CD1c-positive myeloid dendritic cell (primary cell): ENCODE results near the gene ERI3.

Experiments used
- DNase-seq: peaks from one replicate; pipeline ENCODE4 v3.0.0-alpha.2; 2016; ENCODE audit errors: extremely low spot score

Gene ERI3, protein sequence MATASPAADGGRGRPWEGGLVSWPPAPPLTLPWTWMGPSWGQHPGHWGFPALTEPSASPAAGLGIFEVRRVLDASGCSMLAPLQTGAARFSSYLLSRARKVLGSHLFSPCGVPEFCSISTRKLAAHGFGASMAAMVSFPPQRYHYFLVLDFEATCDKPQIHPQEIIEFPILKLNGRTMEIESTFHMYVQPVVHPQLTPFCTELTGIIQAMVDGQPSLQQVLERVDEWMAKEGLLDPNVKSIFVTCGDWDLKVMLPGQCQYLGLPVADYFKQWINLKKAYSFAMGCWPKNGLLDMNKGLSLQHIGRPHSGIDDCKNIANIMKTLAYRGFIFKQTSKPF

DNA sequence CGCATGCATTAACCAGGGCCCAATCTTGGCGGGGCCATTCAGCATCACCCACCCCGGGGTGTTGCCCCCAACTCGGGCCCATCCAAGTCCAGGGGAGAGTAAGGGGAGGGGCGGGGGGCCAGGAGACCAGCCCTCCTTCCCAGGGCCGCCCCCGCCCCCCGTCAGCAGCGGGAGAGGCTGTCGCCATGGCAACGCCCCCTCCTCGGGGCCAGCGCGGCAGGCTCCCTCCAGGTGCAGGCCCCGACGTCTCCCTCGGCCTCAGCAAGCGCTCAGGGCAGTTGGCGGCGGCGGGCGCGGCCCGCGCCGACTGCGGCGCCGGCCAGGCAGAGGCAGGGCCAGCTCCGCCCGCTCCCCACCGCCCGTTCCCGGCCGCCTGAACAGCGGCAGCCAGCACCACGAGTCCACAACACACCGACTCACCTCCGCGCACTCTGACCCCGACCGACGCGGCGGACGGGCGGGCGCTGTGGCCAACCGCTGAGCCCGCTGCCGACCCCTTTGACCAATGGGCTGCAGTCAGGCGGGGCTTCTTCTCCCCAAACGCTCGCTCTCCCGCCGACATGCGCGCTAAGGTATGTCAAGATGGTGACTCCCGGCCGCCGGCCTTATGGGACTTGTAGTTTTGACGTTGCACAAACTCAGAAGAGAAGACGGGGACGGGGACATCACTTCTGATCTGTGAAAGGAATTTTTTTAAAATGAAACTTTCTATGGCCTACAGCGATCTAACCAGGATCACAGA is at the start of gene ERI3:
Gene ERI3 (minus strand): TSS at position 418 of the 742 bp plus-strand sequence. CDS start 231 bp downstream, at position 187.
- peak; percentile 98 for DNase-seq

DNA sequence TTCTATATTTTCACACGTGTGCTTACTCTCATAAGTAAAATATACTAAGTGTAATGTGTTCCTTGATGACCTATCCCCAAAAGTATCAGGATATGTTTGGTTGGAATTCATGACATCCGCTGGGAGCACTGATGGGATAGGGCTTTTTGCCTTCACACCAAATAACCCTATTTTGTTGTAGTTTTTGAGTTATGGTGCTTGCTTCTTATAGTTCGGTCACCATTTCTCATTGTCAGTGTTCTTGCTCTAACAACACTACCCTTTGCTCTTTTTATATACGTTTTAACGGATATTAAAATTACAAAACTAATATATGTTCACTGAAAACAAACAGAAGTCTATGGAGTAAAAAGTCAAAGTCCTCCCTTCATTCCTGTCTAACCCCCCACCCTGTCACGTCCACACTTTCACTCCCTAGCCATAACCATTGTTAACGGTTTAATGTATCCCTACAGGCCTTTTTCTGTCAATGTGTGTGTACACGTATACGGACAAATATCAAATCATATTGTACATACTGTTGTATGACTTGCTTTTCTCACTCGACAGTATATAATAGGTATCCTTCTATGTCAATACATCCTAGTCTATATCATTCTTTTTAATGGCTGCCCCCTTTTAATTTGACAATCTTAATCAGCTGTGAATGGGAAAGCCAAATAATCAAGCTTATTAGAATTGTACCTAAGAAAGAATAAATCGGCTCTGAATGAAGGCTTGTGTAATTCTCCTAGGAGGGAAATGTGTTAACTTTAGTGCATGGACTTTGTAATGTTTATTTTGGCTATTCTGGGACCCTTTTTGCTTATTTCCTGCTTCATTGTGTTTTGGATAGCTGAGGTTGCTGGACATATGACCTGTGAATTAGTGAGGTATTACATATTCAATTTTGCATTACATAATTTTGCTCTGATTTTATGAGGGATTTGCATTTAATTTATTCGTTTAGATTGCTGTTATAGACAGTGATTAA is 46.5 kb upstream of the ERI3 start:
- no peak for DNase-seq

DNA sequence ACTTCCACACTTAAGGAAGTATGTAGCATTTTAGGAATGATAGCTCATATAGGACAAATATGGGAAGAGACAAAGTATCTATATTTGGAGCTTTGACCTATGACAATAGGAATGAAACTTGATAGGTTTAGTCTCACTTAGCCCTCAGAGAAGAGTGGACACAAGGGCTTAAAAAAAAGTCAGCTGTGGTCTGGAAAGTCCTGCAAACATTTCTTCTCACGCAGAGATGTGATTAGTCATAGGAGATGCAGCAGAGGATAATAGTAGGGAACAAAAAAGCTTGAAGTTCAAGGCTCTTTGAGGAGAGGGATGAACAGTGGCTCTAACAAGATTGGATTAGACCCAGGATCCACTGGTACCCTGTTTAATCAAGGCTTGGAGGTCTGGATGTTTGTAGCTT is 35.2 kb upstream of the ERI3 start:
- no peak for DNase-seq

DNA sequence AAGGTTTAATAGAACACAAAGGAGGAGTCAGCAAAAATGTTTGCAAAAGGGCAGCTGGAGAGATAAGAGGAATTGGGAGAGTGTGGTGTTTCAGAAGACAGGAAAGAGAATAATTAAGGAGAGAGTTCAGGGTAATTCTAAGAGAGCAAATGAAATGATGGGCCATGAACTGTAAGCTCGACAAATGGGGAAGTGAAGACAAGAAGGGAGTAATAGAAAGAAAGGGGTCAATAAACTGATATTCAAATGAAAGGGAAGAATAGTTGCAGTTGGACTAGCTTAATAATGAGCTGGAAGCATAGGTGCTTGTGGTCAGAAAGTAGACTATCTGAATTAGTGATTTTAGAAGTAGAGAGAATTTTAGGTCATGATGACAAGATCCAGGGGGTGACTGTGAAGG is 34.4 kb upstream of the ERI3 start:
- DNase-seq, result no peak

DNA sequence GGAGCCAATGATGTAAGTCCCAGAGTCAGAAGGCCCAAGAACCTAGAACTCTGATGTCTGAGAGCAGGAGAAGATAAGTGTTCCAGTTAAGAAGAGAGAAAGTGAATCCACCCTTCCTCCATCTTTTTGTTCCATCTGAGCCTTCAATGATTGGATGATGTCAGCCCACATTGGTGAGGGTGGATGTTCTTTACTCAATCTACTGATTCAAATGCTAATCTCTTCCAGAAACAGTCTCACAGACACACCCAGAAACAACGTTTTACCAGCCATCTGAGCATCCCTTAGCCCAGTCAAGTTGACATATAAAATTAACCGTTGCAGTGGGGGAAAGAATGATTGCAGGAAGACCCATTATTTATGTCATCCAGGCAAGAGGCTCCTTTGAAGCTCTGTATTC is 33.5 kb upstream of the ERI3 start:
- no peak for DNase-seq

DNA sequence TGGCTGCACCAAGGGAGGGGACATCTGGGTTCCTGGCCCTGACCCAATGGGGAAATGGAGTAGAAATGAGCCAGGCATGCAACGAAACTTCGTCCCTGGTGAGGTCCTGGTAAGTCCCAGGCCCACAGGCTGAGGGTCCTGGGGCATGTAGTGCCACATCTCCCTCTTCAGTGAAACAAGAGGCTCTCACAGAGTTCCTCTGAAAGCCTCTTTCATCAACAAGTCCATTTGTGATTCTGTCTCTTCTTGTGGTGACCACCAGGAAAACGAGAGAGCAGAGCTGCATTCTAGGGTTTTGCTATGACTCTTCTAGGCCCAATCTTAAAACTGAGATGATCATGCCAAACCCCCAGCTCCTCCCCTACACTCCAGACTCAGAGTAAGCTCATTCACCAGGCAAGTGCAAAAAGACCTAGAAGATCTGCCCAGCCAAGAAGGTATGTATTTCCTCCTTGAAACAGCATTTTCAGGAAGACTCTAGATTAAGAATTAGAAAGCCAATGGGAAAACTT is 25.7 kb upstream of the ERI3 start:
- no peak for DNase-seq

DNA sequence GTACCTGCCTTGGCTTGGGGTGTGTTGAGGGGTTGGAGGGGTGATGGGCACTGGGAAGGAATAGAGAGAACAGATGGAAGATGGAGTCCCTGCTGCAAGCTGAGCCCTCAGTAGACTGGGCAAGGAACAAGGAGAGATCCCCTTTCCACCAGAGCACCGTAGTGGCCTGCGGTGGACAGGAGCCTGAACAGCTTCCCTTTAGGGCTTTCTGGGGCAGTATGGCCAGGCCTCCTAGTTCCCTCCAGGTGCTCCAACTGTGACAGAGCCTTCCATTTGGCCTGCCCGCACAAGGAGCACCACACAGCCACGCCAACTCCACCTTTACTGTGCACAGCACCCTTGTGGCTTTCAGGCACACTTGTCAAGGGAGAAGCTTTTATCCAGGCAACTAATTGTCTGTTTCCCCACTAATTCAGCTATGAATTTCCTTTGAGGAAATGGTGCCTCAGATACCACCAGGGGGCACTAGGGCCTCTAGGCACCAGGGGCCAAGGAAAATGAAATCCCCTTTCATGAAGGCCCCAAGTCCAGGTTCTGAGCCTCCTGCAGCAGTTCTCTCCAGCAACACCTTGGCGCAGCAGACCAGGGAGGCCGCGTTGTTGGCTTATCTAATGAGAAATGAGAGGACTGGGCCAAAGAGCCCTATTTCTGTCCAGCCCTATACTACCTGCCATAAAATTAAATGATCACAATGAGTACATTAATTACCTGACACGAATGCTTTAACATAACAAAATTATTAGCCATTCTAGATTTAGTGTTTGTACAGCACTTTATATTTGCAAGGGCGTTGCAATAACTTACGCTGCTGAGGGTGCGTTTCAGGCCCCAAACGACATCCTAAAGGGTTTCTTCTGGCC is 23.1 kb upstream of the ERI3 start:
- DNase-seq, result peak; percentile 69

DNA sequence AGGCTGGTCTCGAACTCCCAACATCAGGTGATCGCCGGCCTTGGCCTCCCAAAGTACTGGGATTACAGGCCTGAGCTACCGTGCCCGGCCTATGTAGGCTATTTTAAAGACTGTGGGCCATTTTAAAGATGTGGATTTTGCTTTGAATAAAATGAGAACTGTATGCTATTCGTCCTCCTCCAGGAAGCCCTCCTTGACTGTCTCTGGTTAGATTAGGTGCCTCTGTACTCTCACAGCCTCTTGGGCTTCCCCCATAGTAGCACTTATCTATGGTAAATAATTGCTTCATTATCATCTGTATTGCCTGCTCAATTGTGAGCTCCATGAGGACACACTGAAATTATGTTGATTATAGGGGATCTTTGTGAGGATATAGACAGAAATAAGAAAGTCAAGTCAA is 20.5 kb upstream of the ERI3 start:
- DNase-seq, result no peak

DNA sequence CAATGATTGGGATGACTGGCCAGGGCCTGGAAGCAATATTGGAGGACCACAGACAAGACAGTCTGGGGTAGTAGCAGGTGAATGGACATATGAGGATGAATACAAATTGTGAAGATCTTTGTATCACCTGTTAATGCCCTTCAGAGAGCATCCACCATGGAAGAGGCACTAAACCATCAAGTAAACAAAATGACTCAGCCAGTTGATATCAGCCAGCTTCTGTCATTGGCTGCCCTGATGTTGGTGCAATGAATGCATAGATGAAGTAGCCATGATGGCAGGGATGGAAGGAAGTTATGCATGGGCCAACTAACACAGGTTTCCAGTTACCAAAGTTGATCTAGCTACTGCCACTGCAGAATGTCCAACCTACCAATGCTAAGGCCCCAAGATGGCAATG is 16.1 kb upstream of the ERI3 start:
- no peak for DNase-seq

DNA sequence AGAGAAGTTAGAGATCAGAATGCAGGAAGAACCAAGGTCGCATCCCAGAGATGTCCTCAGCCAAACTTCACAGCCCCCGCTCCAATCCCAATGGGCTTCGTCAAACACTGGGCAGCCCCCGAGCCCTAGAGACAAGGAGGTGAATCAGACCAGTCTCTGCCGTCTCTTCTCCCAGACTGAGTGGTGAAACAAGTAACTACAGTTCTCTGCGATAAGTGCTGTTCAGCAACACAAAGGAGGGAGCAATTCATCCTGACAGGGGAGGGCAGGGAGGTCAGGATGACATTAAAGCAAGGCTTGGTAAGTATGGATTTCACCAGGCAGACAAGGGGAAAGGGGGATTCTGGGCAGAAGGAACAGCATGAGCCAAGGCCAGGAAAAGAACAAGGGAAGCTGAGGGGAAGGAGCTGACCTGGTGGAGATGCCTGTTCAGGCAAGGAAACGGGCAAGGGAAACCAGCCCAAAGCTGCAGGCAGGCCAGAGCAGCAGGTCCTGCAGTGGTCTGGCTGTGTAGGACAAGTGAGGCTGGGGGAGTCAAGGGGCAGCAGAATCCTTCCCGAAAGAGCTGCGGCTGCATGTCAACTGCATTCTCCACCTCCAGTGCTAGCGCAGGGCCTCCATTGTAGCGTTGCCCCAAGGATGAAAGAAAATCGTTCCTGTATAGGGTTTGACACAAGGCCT is 13.6 kb upstream of the ERI3 start:
- DNase-seq, result no peak

DNA sequence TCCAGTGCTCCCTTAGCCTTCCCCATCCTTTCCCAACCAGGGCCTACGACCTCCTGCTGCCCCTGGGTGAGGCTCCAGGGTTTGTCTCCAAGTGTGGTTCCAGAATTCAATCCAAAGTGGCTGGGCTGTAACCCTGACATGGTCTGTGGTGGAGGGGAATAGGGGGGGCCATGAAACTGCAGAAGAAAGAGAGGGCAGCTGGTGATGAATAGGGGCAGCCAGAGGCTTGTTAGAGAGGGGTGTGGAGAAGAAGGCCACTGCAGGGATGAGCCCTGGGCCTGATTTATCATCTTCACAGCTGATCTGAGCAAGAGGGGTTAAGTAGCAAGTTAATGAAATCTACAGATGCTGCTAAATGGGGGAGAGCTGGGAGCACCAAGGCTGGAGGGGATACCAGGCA is 12.9 kb upstream of the ERI3 start:
- no peak for DNase-seq

DNA sequence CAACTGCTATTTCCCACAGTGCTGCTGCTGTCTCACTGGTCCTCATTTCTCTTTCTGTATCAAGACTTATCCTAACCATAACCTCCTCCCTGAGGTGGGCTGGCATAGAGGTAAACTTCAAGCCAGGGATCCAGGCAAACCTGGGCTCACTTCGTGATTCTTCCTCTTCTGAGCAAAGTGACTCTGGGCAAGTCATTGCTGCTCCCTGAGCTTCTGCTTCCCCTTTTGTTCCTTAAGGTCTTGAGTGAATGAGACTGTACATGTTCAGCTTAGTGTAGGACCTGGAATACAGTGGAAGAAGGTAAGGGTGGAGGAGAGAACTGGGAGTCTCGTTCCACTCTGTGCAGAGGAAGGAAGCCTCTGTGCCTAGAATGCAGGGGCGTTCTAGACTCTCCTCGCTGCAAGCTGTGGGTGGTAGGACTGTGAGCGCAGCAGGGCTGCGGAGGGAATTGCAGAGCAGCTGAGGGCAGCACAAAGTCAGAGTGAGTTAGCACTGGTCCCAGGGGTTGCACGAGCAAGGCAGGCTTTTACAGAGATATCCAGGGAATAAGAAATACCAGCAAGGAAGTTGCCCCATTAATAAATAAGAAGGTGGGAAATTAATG is 11.4 kb upstream of the ERI3 start:
- DNase-seq, result peak; percentile 18

DNA sequence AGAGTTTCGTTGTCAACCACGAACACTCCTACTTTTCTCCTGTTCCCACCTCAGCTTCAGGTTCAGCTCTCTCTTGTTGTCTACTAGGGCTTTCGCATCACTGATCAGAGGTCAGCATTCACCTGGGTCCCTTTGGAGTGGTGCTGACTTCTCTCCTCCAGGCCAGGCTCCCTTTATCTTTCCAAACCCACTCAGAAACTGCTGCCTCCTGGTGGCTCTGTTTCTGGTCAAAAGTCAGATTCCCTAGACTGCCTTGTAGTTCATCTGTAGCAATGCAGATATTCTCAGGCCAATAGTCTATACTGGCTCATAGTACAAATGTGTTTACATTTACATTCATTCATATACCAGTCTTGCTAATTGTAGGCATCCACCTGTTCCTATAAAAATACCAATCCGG is 6.4 kb upstream of the ERI3 start:
- no peak for DNase-seq

DNA sequence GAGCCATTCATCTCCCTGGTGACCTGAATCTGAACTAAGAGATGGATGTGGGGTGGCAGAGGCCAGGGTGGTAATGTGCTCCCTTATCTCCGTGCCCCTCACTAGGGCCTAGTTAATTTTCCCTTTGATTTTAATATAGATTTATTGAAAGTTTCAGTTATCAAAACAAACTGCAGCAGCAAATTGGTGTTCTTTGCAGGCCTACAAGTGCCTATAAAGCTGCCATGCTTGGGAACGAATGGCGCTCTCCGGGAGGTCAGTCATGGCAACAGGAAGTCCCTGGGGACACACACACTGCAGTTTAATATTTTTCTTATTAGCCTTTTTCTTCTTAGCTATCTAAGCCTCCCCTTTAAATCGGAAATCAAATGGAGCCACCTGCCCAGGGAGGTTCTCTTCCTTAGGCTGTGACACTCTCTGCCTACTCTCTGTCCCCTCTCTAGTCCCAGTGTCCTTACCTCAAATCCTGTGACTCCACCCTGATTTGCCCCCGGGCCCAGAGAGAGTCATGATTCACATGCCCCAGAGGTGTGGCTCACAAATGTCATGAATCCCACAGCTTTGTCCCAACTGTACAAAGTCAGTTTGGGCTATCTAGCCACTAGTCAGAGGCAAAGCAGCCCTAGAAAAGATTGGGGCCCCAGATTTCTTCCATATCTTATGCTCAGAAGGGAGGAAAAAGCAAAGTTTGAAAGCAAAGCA is 4.3 kb upstream of the ERI3 start:
- no peak for DNase-seq

DNA sequence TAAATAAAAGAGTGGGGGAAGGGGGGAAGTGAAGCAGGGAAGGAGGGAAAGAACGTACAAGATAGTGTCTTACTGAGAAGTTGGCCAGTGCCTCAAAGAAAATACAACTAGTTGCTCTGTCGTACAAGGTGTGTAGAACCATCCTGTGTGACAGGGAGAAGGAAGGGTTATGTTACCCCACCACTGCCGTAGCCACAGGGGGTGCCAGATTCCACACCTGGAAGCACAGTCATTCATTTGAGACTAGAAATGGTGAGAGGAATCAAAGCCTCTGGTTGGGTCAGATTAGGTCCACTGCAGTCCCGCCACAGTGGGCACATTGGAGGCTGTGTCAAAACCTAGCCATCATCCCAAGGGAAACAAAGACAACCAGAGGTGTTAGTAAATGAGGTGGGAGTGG is 2.7 kb upstream of the ERI3 start:
- no peak for DNase-seq

DNA sequence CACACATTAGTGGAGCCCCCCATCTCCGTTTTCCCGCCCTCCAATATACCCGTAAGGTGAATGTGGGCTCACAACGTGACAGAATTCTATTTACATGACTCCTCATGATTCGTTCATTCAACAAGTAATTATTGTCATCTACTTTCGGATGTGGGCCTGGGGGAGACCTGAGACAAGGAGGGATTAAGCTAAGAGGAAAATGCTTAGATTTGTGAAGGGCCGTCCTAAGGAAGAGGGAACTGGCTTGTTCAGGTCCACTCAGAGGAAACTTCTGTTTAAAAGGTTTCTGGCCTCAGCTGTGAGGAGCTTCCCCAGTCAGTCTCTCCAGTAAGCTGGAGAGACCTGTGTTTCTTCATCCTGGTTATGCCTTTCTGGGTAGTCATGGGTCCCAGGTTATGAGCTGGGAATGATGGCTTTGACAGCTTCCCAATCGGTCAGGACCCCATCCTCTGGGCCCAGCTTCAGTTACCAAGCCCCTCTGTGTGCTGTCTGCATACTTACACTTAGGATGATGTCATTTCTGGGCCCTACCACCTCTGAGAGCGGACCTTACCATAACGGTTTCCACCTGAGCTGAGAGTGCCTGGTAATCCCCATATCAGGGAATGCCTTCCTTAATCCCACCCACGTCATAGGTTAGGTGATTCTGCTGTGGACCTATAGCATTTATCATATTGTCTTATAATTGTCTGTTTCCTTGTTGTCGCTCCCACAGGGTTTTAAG is 687 bp upstream of the ERI3 start:
- DNase-seq, result peak; percentile 10

DNA sequence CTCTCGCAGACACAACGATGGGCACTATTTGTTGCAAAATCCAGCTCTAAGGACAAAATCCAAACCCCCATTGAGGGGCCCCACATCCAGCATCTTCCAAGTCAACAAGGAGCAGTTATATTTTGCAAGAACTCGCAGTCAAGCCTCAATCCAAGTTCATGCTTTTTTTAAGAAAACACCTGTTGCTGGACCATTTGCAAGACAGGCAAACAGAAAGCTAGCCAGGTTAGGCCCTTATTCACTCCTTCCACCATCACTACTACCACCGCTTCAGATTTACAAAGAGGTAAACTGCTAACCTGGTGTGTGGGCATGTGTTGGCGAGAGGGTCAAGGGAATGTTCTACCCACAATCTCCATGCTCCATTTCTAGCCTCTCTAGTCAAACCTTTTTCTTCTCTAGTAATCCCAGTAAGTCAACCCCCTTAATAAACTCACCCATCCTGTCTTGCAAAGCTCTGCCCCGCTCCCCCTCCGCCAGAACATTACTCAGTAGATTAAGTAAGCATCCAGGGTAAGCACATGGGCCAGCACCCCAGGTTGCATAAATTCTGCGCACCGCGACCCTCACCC is 703 bp downstream of the ERI3 start:
- no peak for DNase-seq

DNA sequence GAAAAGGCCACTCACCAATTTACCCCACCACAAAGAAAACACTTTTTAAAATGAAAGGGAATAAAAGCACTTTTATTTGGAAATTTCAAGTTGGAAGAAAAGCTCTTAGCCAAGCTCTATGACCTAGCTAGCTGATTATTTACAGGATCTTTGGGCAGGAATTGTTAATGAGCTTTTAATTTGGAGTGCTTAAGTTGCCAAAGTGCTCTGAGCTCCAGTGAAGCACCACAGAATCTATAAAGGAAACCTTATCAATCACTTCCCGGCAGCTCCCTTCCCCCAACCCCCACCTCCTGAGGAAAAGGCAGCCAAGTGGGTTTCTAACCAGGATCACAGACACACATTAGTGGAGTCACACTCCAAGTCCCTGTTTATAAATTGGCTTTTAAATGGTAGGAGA is 1.5 kb downstream of the ERI3 start:
- no peak for DNase-seq
